Neural cell (in vitro differentiated cells): ENCODE measurements around the gene TGFA. TPM values are rescaled to one million over a fixed set of nuclear protein-coding genes. Genes with fewer than 3 reads are reported as not detected.

ENCODE experiments used
- H2AFZ ChIP-seq: fragments of 200-600, 300-800 bp; sonication (generic), shearing (Covaris generic); 2 replicates; pipeline ENCODE4 v1.6.0; 2014; ENCODE audit warnings: low read depth, mild to moderate bottlenecking, antibody characterized with exemption, low read length, moderate library complexity
- H3F3A ChIP-seq: fragments of 200-600 bp; shearing (Covaris generic); 2 replicates; pipeline ENCODE4 v1.6.1; 2016; ENCODE audit warnings: mild to moderate bottlenecking, moderate library complexity, mixed read lengths, antibody characterized with exemption, low read length; ENCODE audit not compliant: insufficient read depth, poor library complexity, severe bottlenecking
- H3K27ac ChIP-seq: fragments of 200-600, 300-800 bp; sonication (generic), shearing (Covaris generic); 2 replicates; pipeline ENCODE4 v1.5.1; 2014; ENCODE audit warnings: mild to moderate bottlenecking, low read length, moderate library complexity
- H3K27me3 ChIP-seq: fragments of 300-800, 200-600 bp; sonication (generic), shearing (Covaris generic); 2 replicates; pipeline ENCODE4 v1.6.0; 2014; ENCODE audit warnings: mild to moderate bottlenecking, low read depth, low read length, moderate library complexity; ENCODE audit not compliant: insufficient read depth
- H3K36me3 ChIP-seq: fragments of 300-800, 200-600 bp; sonication (generic), shearing (Covaris generic); 2 replicates; pipeline ENCODE4 v1.5.1; 2014; ENCODE audit warnings: mild to moderate bottlenecking, antibody characterized with exemption, low read length, moderate library complexity; ENCODE audit not compliant: insufficient read depth
- H3K4me2 ChIP-seq: fragments of 300-800, 200-600 bp; sonication (generic), shearing (Covaris generic); 2 replicates; pipeline ENCODE4 v1.6.0; 2014; ENCODE audit warnings: mild to moderate bottlenecking, low read length
- H3K4me3 ChIP-seq: fragments of 300-800, 200-600 bp; sonication (generic), shearing (Covaris generic); 2 replicates; pipeline ENCODE4 v1.5.1; 2014; ENCODE audit warnings: mild to moderate bottlenecking, low read length, moderate library complexity
- H3K79me2 ChIP-seq: fragments of 200-600 bp; shearing (Covaris generic); replicated peaks from 2 replicates; pipeline ENCODE4 v1.6.0; 2014; ENCODE audit warnings: mild to moderate bottlenecking, low read length, moderate library complexity; ENCODE audit not compliant: insufficient read depth
- H3K9ac ChIP-seq: fragments of 300-800, 200-600 bp; sonication (generic), shearing (Covaris generic); 2 replicates; pipeline ENCODE4 v1.6.1; 2016; ENCODE audit warnings: mild to moderate bottlenecking, low read length, mixed read lengths
- H3K9me2 ChIP-seq: fragments of 200-600 bp; shearing (Covaris generic); 2 replicates; pipeline ENCODE4 v1.6.1; 2016; ENCODE audit warnings: mild to moderate bottlenecking, low read length, mixed read lengths; ENCODE audit not compliant: insufficient read depth
- H3K9me3 ChIP-seq: fragments of 200-600, 300-800 bp; sonication (generic), shearing (Covaris generic); 2 replicates; pipeline ENCODE4 v1.6.1; 2016; ENCODE audit warnings: mild to moderate bottlenecking, mixed run types, low read length, moderate library complexity, mixed read lengths
- H4K20me1 ChIP-seq: fragments of 200-600 bp; shearing (Covaris generic); 2 replicates; pipeline ENCODE4 v1.6.1; 2016; ENCODE audit warnings: mild to moderate bottlenecking, mixed run types; ENCODE audit not compliant: insufficient read depth
- EP300 ChIP-seq: fragments of 450-650 bp; conservative IDR thresholded peaks from 2 replicates; pipeline ENCODE4 v1.6.1; 2014; ENCODE audit warnings: antibody characterized with exemption, mild to moderate bottlenecking, moderate library complexity; ENCODE audit not compliant: poor library complexity, severe bottlenecking
- EZH2 ChIP-seq: fragments of 200-600, 300-800 bp; shearing (Covaris generic), sonication (generic); IDR thresholded peaks from 2 replicates; pipeline ENCODE4 v1.6.1; 2014; ENCODE audit warnings: antibody characterized with exemption, low read length, borderline replicate concordance, mild to moderate bottlenecking; ENCODE audit not compliant: insufficient read depth, poor library complexity, severe bottlenecking
- MXI1 ChIP-seq: fragments of 450-650 bp; conservative IDR thresholded peaks from 2 replicates; pipeline ENCODE4 v1.6.1; 2014; ENCODE audit warnings: antibody characterized with exemption, mild to moderate bottlenecking; ENCODE audit not compliant: poor library complexity, severe bottlenecking
- POLR2AphosphoS5 ChIP-seq: IDR thresholded peaks from 2 replicates; pipeline ENCODE4 v1.6.1; 2012
- RAD21 ChIP-seq: fragments of 450-650 bp; conservative IDR thresholded peaks from 2 replicates; pipeline ENCODE4 v1.6.1; 2014; ENCODE audit warnings: antibody characterized with exemption, mild to moderate bottlenecking, moderate library complexity
- SMC3 ChIP-seq: fragments of 450-650 bp; conservative IDR thresholded peaks from 2 replicates; pipeline ENCODE4 v1.6.1; 2014; ENCODE audit warnings: antibody characterized with exemption, mild to moderate bottlenecking, moderate library complexity; ENCODE audit not compliant: poor library complexity
- TAF1 ChIP-seq: IDR thresholded peaks from 2 replicates; pipeline ENCODE4 v1.6.1; 2012; ENCODE audit warnings: low read depth
- polyA plus RNA-seq: library from polyadenylated mRNA; depleted of rRNA; stranded (reverse); fragments of >200 nt; gene quantifications from 2 replicates; pipeline ENCODE4 v1.2.3, GENCODE V29; 2014
- TF ChIP-seq, protein P1 (sequence below): IDR thresholded peaks from 2 replicates; pipeline ENCODE4 v1.6.1; 2012; ENCODE audit warnings: borderline replicate concordance
- TF ChIP-seq, protein P2 (sequence below): fragments of 450-650 bp; IDR thresholded peaks from 2 replicates; pipeline ENCODE4 v1.5.1; 2014; ENCODE audit warnings: antibody characterized with exemption, mild to moderate bottlenecking, moderate library complexity; ENCODE audit not compliant: poor library complexity, severe bottlenecking

The TGFA gene
- polyA plus RNA-seq, 1 donor from 2014 or later = 0.85 TPM

DNA sequence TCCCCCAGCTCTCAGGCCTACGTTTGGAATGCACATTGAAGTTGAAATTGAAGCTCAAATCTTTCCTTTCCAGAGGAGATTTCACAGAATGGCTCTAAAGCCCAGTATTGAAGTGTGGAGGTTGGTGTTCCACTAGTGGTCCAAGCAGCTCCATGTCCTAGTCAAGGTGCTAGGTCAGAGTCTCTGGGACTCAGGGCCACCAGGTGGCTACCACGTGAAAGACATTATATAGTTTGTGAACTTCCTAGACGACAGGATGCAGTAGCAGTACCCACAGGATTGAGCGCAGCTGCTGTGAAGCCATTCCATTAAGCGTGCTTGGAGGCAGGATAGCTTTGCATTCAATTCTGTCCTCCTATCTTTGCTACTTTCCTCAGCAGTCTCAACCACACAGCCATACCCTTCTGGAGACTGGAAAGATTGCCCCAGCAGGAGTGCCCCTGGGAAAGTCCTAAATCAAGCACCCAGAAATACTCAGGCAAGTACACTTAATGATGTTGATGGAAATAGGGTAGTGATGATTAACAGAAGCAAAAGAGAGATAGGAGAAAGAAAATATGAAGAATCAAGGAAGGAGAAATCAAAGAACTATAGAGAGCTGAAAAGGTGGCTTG, 4.7 kb upstream of the TGFA start:
- H3K27ac ChIP-seq = no peak overlapping the region
- H3K4me3 ChIP-seq = no peak overlapping the region
- TF ChIP-seq, protein P1, sequence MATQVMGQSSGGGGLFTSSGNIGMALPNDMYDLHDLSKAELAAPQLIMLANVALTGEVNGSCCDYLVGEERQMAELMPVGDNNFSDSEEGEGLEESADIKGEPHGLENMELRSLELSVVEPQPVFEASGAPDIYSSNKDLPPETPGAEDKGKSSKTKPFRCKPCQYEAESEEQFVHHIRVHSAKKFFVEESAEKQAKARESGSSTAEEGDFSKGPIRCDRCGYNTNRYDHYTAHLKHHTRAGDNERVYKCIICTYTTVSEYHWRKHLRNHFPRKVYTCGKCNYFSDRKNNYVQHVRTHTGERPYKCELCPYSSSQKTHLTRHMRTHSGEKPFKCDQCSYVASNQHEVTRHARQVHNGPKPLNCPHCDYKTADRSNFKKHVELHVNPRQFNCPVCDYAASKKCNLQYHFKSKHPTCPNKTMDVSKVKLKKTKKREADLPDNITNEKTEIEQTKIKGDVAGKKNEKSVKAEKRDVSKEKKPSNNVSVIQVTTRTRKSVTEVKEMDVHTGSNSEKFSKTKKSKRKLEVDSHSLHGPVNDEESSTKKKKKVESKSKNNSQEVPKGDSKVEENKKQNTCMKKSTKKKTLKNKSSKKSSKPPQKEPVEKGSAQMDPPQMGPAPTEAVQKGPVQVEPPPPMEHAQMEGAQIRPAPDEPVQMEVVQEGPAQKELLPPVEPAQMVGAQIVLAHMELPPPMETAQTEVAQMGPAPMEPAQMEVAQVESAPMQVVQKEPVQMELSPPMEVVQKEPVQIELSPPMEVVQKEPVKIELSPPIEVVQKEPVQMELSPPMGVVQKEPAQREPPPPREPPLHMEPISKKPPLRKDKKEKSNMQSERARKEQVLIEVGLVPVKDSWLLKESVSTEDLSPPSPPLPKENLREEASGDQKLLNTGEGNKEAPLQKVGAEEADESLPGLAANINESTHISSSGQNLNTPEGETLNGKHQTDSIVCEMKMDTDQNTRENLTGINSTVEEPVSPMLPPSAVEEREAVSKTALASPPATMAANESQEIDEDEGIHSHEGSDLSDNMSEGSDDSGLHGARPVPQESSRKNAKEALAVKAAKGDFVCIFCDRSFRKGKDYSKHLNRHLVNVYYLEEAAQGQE = no peak
- TF ChIP-seq RAD21 (no peak), POLR2AphosphoS5 (no peak), SMC3 (no peak), EP300 (no peak), EZH2 (no peak), MXI1 (no peak)
- TF ChIP-seq, protein P2, sequence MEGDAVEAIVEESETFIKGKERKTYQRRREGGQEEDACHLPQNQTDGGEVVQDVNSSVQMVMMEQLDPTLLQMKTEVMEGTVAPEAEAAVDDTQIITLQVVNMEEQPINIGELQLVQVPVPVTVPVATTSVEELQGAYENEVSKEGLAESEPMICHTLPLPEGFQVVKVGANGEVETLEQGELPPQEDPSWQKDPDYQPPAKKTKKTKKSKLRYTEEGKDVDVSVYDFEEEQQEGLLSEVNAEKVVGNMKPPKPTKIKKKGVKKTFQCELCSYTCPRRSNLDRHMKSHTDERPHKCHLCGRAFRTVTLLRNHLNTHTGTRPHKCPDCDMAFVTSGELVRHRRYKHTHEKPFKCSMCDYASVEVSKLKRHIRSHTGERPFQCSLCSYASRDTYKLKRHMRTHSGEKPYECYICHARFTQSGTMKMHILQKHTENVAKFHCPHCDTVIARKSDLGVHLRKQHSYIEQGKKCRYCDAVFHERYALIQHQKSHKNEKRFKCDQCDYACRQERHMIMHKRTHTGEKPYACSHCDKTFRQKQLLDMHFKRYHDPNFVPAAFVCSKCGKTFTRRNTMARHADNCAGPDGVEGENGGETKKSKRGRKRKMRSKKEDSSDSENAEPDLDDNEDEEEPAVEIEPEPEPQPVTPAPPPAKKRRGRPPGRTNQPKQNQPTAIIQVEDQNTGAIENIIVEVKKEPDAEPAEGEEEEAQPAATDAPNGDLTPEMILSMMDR = no peak
- H3K79me2 ChIP-seq = no peaks in the 10 kb centered on the region
- no peaks in the 10 kb centered on the region for H4K20me1 ChIP-seq
- H3K9me2 ChIP-seq = no peaks in the 10 kb centered on the region
- no peaks in the 10 kb centered on the region for H3K36me3 ChIP-seq
- H3F3A ChIP-seq = no peaks in the 10 kb centered on the region
- peaks cover 21% of the 10 kb centered on the region for H3K27me3 ChIP-seq
- no peak overlapping the region for H3K9ac ChIP-seq
- H3K4me2 ChIP-seq = no peak overlapping the region
- no peak overlapping the region for H2AFZ ChIP-seq
- H3K9me3 ChIP-seq = no peaks in the 10 kb centered on the region

DNA sequence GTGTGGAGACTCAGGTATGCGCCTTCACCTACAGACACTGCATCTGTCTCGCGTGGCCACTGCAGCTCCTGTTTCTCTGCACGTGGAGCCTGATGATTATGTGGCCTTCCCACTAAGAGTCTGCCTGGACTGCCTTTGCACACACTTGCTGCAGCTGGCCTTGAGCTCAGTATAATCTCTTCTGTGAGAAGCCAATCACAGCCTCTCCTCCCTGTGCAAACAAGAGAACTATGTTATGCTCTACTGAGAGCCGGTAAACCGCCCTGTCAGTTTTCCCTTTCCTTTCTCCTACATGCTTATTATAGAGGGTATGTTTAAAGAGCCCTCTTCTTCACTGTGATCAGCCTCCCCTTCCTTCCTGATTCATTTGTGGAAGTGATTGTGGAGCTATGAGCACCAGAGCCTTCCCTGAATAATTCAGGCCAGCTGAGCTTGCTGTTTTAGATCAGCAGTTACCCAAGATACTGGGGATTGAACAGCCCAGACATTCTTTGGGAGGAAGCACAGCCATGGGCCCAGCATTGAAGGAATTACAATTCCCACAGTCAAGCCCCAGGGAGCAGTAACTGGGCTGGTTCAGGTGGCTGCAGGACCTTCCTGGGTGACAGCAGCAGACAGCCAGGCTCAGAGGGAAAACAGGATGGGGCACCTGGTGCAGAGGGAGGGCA, 3.7 kb upstream of the TGFA start:
- H3K4me3 ChIP-seq = no peak overlapping the region
- TF ChIP-seq RAD21 (no peak), TAF1 (no peak)
- H4K20me1 ChIP-seq = no peaks in the 10 kb centered on the region
- H2AFZ ChIP-seq = no peak overlapping the region
- peaks cover 31% of the 10 kb centered on the region for H3K27me3 ChIP-seq
- H3F3A ChIP-seq = no peaks in the 10 kb centered on the region
- no peaks in the 10 kb centered on the region for H3K9me3 ChIP-seq
- H3K9ac ChIP-seq = no peak overlapping the region
- no peaks in the 10 kb centered on the region for H3K79me2 ChIP-seq
- no peaks in the 10 kb centered on the region for H3K9me2 ChIP-seq
- no peak overlapping the region for H3K4me2 ChIP-seq
- H3K27ac ChIP-seq = no peak overlapping the region
- no peaks in the 10 kb centered on the region for H3K36me3 ChIP-seq
